Mucosa of rectum (tissue), 2 donors: ENCODE data around the gene DSEL.

ENCODE experiments used
- H3K27ac ChIP-seq, 2 donors: one replicate each; pipeline ENCODE4 v1.7.0; 2013; ENCODE audit warnings: inconsistent platforms in 2 of 2, low read depth in 2 of 2, low read length in 2 of 2
- H3K27me3 ChIP-seq, 2 donors: one replicate each; pipeline ENCODE4 v1.7.0; 2013; ENCODE audit warnings: low read length in 2 of 2; ENCODE audit not compliant: control insufficient read depth in 2 of 2, insufficient read depth in 2 of 2
- H3K36me3 ChIP-seq, 2 donors: one replicate each; pipeline ENCODE4 v1.7.0; 2013; ENCODE audit warnings: low read length in 2 of 2; ENCODE audit not compliant: control insufficient read depth in 2 of 2, insufficient read depth in 2 of 2
- H3K4me1 ChIP-seq, 2 donors: one replicate each; pipeline ENCODE4 v1.7.0; 2013; ENCODE audit warnings: low read length in 2 of 2, mild to moderate bottlenecking in 1 of 2; ENCODE audit not compliant: control insufficient read depth in 2 of 2, insufficient read depth in 2 of 2
- H3K4me3 ChIP-seq, 2 donors: one replicate each; pipeline ENCODE4 v1.7.0; 2013; ENCODE audit warnings: low read length in 2 of 2
- H3K9ac ChIP-seq, 2 donors: one replicate each; pipeline ENCODE4 v1.7.0; 2013; ENCODE audit warnings: low read length in 2 of 2, low read depth in 1 of 2, mild to moderate bottlenecking in 1 of 2
- H3K9me3 ChIP-seq, 2 donors: one replicate each; pipeline ENCODE4 v1.7.0; 2013; ENCODE audit warnings: low read length in 2 of 2; ENCODE audit not compliant: control insufficient read depth in 2 of 2
- donor health status: healthy.
- donor health status: Normal muscosa, but diverticular disease.

Gene DSEL

GRCh38 chr18:67508146-67508545 is 8.4 kb downstream of the DSEL start:
- Histone ChIP-seq H3K36me3 (no peaks in the 10 kb centered on the region), H3K27me3 (no peaks in the 10 kb centered on the region)

GRCh38 chr18:67504739-67505138 is 11.8 kb downstream of the DSEL start:
- Histone ChIP-seq H3K4me3 (no peak overlapping the region), H3K27ac (no peak overlapping the region), H3K9ac (no peak overlapping the region), H3K9me3 (no peaks in the 10 kb centered on the region), H3K36me3 (no peaks in the 10 kb centered on the region), H3K4me1 (no peaks in the 10 kb centered on the region), H3K27me3 (no peaks in the 10 kb centered on the region)

More at GRCh38 chr18:67508146-67508545, 8.4 kb downstream of the DSEL start:
- Histone ChIP-seq H3K4me3 (no peak overlapping the region), H3K9me3 (no peaks in the 10 kb centered on the region), H3K4me1 (no peaks in the 10 kb centered on the region), H3K27ac (no peak overlapping the region), H3K9ac (no peak overlapping the region)

- Histone ChIP-seq H3K4me3 (no peak overlapping the region), H3K27me3 (no peaks in the 10 kb centered on the region), H3K4me1 (no peaks in the 10 kb centered on the region), H3K27ac (no peak overlapping the region), H3K9ac (no peak overlapping the region), H3K9me3 (no peaks in the 10 kb centered on the region), H3K36me3 (no peaks in the 10 kb centered on the region)
These were observed 15.9 kb downstream of the DSEL start for GRCh38 chr18:67500522-67501205.

- H3K9me3 ChIP-seq: no peaks in the 10 kb centered on the region
- H3K4me1 ChIP-seq: no peaks in the 10 kb centered on the region
These were observed 20.1 kb downstream of the DSEL start for GRCh38 chr18:67496469-67496868.

GRCh38 chr18:67486534-67486933 is 30.0 kb downstream of the DSEL start:
- H3K36me3 ChIP-seq: no peaks in the 10 kb centered on the region
- H3K4me3 ChIP-seq: no peak overlapping the region
- H3K9ac ChIP-seq: no peak overlapping the region
- no peaks in the 10 kb centered on the region for H3K27me3 ChIP-seq
- H3K4me1 ChIP-seq: no peaks in the 10 kb centered on the region
- H3K27ac ChIP-seq: no peak overlapping the region
- H3K9me3 ChIP-seq: no peaks in the 10 kb centered on the region

More at GRCh38 chr18:67496469-67496868, 20.1 kb downstream of the DSEL start:
- no peaks in the 10 kb centered on the region for H3K36me3 ChIP-seq
- H3K27ac ChIP-seq: no peak overlapping the region
- no peaks in the 10 kb centered on the region for H3K27me3 ChIP-seq
- no peak overlapping the region for H3K4me3 ChIP-seq
- no peak overlapping the region for H3K9ac ChIP-seq

- Histone ChIP-seq H3K27me3 (no peaks in the 10 kb centered on the region), H3K4me1 (no peaks in the 10 kb centered on the region), H3K9ac (no peak overlapping the region)
These were observed 30.9 kb downstream of the DSEL start for GRCh38 chr18:67485655-67486054.

GRCh38 chr18:67484458-67484857 is 32.1 kb downstream of the DSEL start:
- H3K4me3 ChIP-seq: no peak overlapping the region
- no peaks in the 10 kb centered on the region for H3K4me1 ChIP-seq
- no peaks in the 10 kb centered on the region for H3K36me3 ChIP-seq
- H3K27me3 ChIP-seq: no peaks in the 10 kb centered on the region
- H3K27ac ChIP-seq: no peak overlapping the region
- H3K9ac ChIP-seq: no peak overlapping the region
- H3K9me3 ChIP-seq: no peaks in the 10 kb centered on the region

More at GRCh38 chr18:67485655-67486054, 30.9 kb downstream of the DSEL start:
- Histone ChIP-seq H3K36me3 (no peaks in the 10 kb centered on the region), H3K27ac (no peak overlapping the region), H3K4me3 (no peak overlapping the region), H3K9me3 (no peaks in the 10 kb centered on the region)

GRCh38 chr18:67483952-67484351 is 32.6 kb downstream of the DSEL start:
- H3K4me1 ChIP-seq: no peaks in the 10 kb centered on the region
- no peak overlapping the region for H3K9ac ChIP-seq
- H3K4me3 ChIP-seq: no peak overlapping the region
- H3K36me3 ChIP-seq: no peaks in the 10 kb centered on the region
- H3K27ac ChIP-seq: no peak overlapping the region
- H3K27me3 ChIP-seq: no peaks in the 10 kb centered on the region
- H3K9me3 ChIP-seq: no peaks in the 10 kb centered on the region

GRCh38 chr18:67483237-67483636 is 33.3 kb downstream of the DSEL start:
- Histone ChIP-seq H3K27ac (no peak overlapping the region), H3K4me1 (no peaks in the 10 kb centered on the region), H3K9me3 (no peaks in the 10 kb centered on the region), H3K36me3 (no peaks in the 10 kb centered on the region), H3K4me3 (no peak overlapping the region), H3K27me3 (no peaks in the 10 kb centered on the region), H3K9ac (no peak overlapping the region)

- no peaks in the 10 kb centered on the region for H3K9me3 ChIP-seq
- no peak overlapping the region for H3K27ac ChIP-seq
- no peaks in the 10 kb centered on the region for H3K36me3 ChIP-seq
- no peak overlapping the region for H3K9ac ChIP-seq
- H3K4me3 ChIP-seq: no peak overlapping the region
- no peaks in the 10 kb centered on the region for H3K27me3 ChIP-seq
- H3K4me1 ChIP-seq: no peaks in the 10 kb centered on the region
These were observed 38.3 kb downstream of the DSEL start for GRCh38 chr18:67478249-67478648.
